SW 1271 (cell line): ENCODE results near the gene RPTOR.

Experiments used
- DNase-seq, 2 experiments: peaks; one replicate each; lab custom pipeline; 2025; lab: John Stamatoyannopoulos, UW

RPTOR gene

GRCh38 chr17:80964544-80964856 is 419.9 kb downstream of the RPTOR start:
- no peak for DNase-seq

GRCh38 chr17:80964859-80965580 is 420.4 kb downstream of the RPTOR start:
- DNase-seq = no peak

GRCh38 chr17:80965606-80966005 is 421.0 kb downstream of the RPTOR start:
- no peak for DNase-seq

GRCh38 chr17:80967404-80967872 is 422.8 kb downstream of the RPTOR start:
- DNase-seq = no peak

- no peak for DNase-seq
Observed at GRCh38 chr17:80968602-80969029, 424.0 kb downstream of the RPTOR start.

- no peak for DNase-seq
Observed at GRCh38 chr17:80969030-80969673, 424.5 kb downstream of the RPTOR start.

- DNase-seq = no peak
Observed at GRCh38 chr17:80969674-80970043, 425.0 kb downstream of the RPTOR start.

- DNase-seq = peak in 1 of 2 experiments; percentile 8
Observed at GRCh38 chr17:80970044-80970761, 425.6 kb downstream of the RPTOR start.

- DNase-seq = no peak
Observed at GRCh38 chr17:80970762-80971703, 426.4 kb downstream of the RPTOR start.

GRCh38 chr17:80971704-80972304 is 427.2 kb downstream of the RPTOR start:
- no peak for DNase-seq

- DNase-seq = no peak
Observed at GRCh38 chr17:80976701-80977100, 432.1 kb downstream of the RPTOR start.

GRCh38 chr17:80977172-80977571 is 432.5 kb downstream of the RPTOR start:
- no peak for DNase-seq

- DNase-seq = no peak
Observed at GRCh38 chr17:80978499-80979497, 434.2 kb downstream of the RPTOR start.

- no peak for DNase-seq
Observed at GRCh38 chr17:80979547-80980378, 435.1 kb downstream of the RPTOR start.

GRCh38 chr17:80980397-80981061 is 435.9 kb downstream of the RPTOR start:
- no peak for DNase-seq

GRCh38 chr17:80981062-80981902 is 436.6 kb downstream of the RPTOR start:
- DNase-seq = no peak

- DNase-seq = no peak
Observed at GRCh38 chr17:80981929-80982425, 437.3 kb downstream of the RPTOR start.
